ENCODE data around the gene UNC93B1. TPM values are rescaled to one million over a fixed set of nuclear protein-coding genes. Genes with fewer than 3 reads are reported as not detected.

Gene UNC93B1
- total and polyA plus RNA-seq, 2 of the 13 experiments (the other 11 are each of a cell fraction or from before 2014, with no cell fraction given) = 8.8 to 18.9 TPM

DNA sequence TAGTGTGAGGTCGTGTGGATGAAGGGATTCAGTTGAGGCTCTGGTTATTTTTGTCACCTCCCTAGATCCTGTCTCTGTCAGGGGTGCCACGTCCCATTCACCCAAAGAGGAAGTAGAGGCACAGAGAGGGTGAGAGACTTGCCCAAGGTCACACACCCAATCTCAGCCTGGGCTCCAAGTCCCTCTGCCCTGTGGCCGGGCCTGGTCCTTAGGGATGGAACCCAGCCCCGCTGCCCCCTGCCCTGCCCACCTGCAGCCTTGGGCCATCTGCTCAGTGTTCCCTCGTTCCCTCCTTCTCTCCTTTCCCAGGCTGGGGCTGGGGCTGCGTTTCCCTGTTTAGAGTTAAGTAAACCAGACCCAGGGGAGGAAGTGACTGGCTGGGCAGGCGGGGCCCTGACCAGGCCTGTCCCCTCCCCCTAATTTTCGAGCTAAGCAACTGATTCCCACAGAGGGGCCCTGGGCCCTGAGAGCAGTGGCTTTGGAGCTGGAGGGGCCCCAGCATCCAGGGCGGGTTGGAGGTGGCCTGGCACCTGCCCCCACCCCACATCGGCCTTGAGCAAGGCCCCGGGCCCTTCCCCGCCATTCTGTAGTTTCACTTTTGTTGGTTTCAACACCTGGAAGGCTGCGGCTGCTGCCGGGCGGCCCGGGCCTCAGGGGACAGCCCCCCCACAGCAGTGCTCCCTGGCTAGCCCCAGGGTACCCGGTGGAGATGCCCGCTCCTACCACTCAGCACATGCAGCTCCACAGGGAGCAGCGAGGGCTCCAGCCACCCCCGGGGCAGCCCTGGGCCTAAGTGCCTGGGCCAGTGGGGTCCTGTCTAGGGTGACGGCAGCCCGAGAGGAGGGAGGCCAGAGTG is 36.4 kb upstream of the UNC93B1 start (continued):
- TF ChIP-seq, protein P1, sequence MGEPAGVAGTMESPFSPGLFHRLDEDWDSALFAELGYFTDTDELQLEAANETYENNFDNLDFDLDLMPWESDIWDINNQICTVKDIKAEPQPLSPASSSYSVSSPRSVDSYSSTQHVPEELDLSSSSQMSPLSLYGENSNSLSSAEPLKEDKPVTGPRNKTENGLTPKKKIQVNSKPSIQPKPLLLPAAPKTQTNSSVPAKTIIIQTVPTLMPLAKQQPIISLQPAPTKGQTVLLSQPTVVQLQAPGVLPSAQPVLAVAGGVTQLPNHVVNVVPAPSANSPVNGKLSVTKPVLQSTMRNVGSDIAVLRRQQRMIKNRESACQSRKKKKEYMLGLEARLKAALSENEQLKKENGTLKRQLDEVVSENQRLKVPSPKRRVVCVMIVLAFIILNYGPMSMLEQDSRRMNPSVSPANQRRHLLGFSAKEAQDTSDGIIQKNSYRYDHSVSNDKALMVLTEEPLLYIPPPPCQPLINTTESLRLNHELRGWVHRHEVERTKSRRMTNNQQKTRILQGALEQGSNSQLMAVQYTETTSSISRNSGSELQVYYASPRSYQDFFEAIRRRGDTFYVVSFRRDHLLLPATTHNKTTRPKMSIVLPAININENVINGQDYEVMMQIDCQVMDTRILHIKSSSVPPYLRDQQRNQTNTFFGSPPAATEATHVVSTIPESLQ (CRISPR knock-in tag; conservative IDR thresholded peaks at IDR 0.05) = no peak
- TF ChIP-seq HNRNPH1 (optimal IDR thresholded peaks at IDR 0.05; ENCODE audit: low read depth, low read length) (no peak), ZNF577 (CRISPR knock-in tag; IDR thresholded peaks at IDR 0.05; ENCODE audit: borderline replicate concordance, low read depth) (no peak), PRPF4 (IDR thresholded peaks at IDR 0.05; ENCODE audit: low read depth, low read length, poor library complexity, severe bottlenecking) (no peak), ZNF333 (CRISPR knock-in tag; IDR thresholded peaks at IDR 0.05; ENCODE audit: borderline replicate concordance) (no peak), GLI4 (CRISPR knock-in tag; IDR thresholded peaks at IDR 0.05; ENCODE audit: borderline replicate concordance) (no peak), TOE1 (CRISPR knock-in tag; IDR thresholded peaks at IDR 0.05) (no peak), POGZ (CRISPR knock-in tag; IDR thresholded peaks at IDR 0.05) (no peak), YY1 (IDR thresholded peaks at IDR 0.05; ENCODE audit: insufficient read depth, insufficient replicate concordance, low read depth, low read length) (no peak), POLR2G (IDR thresholded peaks at IDR 0.05; ENCODE audit: low read depth, low read length) (peak; percentile 64), KMT2A (CRISPR knock-in tag; IDR thresholded peaks at IDR 0.05) (no peak), AGO2 (optimal IDR thresholded peaks at IDR 0.05; ENCODE audit: low read depth, low read length) (no peak), ZNF780A (CRISPR knock-in tag; IDR thresholded peaks at IDR 0.05) (no peak)
- TF ChIP-seq, protein P2, sequence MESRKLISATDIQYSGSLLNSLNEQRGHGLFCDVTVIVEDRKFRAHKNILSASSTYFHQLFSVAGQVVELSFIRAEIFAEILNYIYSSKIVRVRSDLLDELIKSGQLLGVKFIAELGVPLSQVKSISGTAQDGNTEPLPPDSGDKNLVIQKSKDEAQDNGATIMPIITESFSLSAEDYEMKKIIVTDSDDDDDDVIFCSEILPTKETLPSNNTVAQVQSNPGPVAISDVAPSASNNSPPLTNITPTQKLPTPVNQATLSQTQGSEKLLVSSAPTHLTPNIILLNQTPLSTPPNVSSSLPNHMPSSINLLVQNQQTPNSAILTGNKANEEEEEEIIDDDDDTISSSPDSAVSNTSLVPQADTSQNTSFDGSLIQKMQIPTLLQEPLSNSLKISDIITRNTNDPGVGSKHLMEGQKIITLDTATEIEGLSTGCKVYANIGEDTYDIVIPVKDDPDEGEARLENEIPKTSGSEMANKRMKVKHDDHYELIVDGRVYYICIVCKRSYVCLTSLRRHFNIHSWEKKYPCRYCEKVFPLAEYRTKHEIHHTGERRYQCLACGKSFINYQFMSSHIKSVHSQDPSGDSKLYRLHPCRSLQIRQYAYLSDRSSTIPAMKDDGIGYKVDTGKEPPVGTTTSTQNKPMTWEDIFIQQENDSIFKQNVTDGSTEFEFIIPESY (CRISPR knock-in tag; IDR thresholded peaks at IDR 0.05) = no peak
- TF ChIP-seq, protein P3, sequence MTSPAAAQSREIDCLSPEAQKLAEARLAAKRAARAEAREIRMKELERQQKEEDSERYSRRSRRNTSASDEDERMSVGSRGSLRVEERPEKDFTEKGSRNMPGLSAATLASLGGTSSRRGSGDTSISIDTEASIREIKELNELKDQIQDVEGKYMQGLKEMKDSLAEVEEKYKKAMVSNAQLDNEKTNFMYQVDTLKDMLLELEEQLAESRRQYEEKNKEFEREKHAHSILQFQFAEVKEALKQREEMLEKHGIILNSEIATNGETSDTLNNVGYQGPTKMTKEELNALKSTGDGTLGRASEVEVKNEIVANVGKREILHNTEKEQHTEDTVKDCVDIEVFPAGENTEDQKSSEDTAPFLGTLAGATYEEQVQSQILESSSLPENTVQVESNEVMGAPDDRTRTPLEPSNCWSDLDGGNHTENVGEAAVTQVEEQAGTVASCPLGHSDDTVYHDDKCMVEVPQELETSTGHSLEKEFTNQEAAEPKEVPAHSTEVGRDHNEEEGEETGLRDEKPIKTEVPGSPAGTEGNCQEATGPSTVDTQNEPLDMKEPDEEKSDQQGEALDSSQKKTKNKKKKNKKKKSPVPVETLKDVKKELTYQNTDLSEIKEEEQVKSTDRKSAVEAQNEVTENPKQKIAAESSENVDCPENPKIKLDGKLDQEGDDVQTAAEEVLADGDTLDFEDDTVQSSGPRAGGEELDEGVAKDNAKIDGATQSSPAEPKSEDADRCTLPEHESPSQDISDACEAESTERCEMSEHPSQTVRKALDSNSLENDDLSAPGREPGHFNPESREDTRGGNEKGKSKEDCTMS (CRISPR knock-in tag; conservative IDR thresholded peaks at IDR 0.05) = no peak
- TF ChIP-seq, protein P4, sequence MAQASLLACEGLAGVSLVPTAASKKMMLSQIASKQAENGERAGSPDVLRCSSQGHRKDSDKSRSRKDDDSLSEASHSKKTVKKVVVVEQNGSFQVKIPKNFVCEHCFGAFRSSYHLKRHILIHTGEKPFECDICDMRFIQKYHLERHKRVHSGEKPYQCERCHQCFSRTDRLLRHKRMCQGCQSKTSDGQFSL (CRISPR knock-in tag; IDR thresholded peaks at IDR 0.05) = peak; percentile 84
- TF ChIP-seq, protein P5, sequence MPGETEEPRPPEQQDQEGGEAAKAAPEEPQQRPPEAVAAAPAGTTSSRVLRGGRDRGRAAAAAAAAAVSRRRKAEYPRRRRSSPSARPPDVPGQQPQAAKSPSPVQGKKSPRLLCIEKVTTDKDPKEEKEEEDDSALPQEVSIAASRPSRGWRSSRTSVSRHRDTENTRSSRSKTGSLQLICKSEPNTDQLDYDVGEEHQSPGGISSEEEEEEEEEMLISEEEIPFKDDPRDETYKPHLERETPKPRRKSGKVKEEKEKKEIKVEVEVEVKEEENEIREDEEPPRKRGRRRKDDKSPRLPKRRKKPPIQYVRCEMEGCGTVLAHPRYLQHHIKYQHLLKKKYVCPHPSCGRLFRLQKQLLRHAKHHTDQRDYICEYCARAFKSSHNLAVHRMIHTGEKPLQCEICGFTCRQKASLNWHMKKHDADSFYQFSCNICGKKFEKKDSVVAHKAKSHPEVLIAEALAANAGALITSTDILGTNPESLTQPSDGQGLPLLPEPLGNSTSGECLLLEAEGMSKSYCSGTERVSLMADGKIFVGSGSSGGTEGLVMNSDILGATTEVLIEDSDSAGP (CRISPR knock-in tag; IDR thresholded peaks at IDR 0.05; ENCODE audit: borderline replicate concordance) = peak; percentile 33; the same call in 1 of the 2 replicates
